HepG2 (cell line): ENCODE data around the gene NPBWR2. TPM values are rescaled to one million over a fixed set of nuclear protein-coding genes. Genes with fewer than 3 reads are reported as not detected.
A peak's percentile ranks its signal among the peaks of the same experiment; 100 is the strongest.

Experiments
- ARHGAP35 ChIP-seq: sonication (generic); formaldehyde crosslinking; IDR thresholded peaks from 2 replicates; pipeline ENCODE4 v1.9.0; 2022; ENCODE audit warnings: mild to moderate bottlenecking, inconsistent platforms, moderate library complexity, missing genetic modification reagents, borderline replicate concordance
- CBFB ChIP-seq: sonication (generic); formaldehyde crosslinking; IDR thresholded peaks from 2 replicates; pipeline ENCODE4 v1.4.0; 2020; ENCODE audit warnings: missing genetic modification reagents
- HNF4A ChIP-seq: sonication (generic); formaldehyde crosslinking; IDR thresholded peaks from 2 replicates; pipeline ENCODE4 v1.4.0; 2020; ENCODE audit warnings: missing genetic modification reagents
- HNRNPUL1 ChIP-seq: fragments of 200-400 bp; formaldehyde crosslinking; IDR thresholded peaks from 2 replicates; pipeline ENCODE4 v1.6.1; 2017; ENCODE audit warnings: low read depth, mild to moderate bottlenecking, low read length, moderate library complexity
- ISX ChIP-seq: sonication (generic); formaldehyde crosslinking; conservative IDR thresholded peaks from 2 replicates; pipeline ENCODE4 v1.5.0; 2020; ENCODE audit warnings: missing genetic modification reagents
- KLF15 ChIP-seq: sonication (generic); formaldehyde crosslinking; IDR thresholded peaks from 2 replicates; pipeline ENCODE4 v1.8.1; 2023; ENCODE audit warnings: borderline replicate concordance, mild to moderate bottlenecking, inconsistent platforms, missing genetic modification reagents, mixed read lengths
- NKX3-1 ChIP-seq: sonication (generic); formaldehyde crosslinking; IDR thresholded peaks from 2 replicates; pipeline ENCODE4 v1.5.0; 2020; ENCODE audit warnings: missing genetic modification reagents
- NR1H2 ChIP-seq: sonication (generic); formaldehyde crosslinking; IDR thresholded peaks from 2 replicates; pipeline ENCODE4 v1.8.1; 2022; ENCODE audit warnings: low read depth, missing genetic modification reagents, borderline replicate concordance
- NRL ChIP-seq: sonication (generic); formaldehyde crosslinking; IDR thresholded peaks from 2 replicates; pipeline ENCODE4 v1.5.0; 2020; ENCODE audit warnings: missing genetic modification reagents, mild to moderate bottlenecking, moderate library complexity, borderline replicate concordance
- PHF21A ChIP-seq: sonication (generic); formaldehyde crosslinking; IDR thresholded peaks from 2 replicates; pipeline ENCODE4 v1.5.0; 2020; ENCODE audit warnings: mild to moderate bottlenecking, missing genetic modification reagents
- SMARCE1 ChIP-seq: fragments of 450-650 bp; IDR thresholded peaks from 2 replicates; pipeline ENCODE4 v1.6.1; 2017; ENCODE audit warnings: borderline replicate concordance
- TRIM22 ChIP-seq: fragments of 450-650 bp; IDR thresholded peaks from 2 replicates; pipeline ENCODE4 v1.6.1; 2017
- ZBTB37 ChIP-seq: sonication (generic); formaldehyde crosslinking; IDR thresholded peaks from 2 replicates; pipeline ENCODE4 v1.4.0; 2020; ENCODE audit warnings: mild to moderate bottlenecking, missing genetic modification reagents
- ZFY ChIP-seq: sonication (generic); formaldehyde crosslinking; IDR thresholded peaks from 2 replicates; pipeline ENCODE4 v1.4.0; 2020; ENCODE audit warnings: missing genetic modification reagents
- ZKSCAN8 ChIP-seq: IDR thresholded peaks from 2 replicates; pipeline ENCODE4 v1.6.1; 2016; ENCODE audit warnings: borderline replicate concordance, missing genetic modification reagents, missing compliant biosample characterization
- ZNF337 ChIP-seq: sonication (generic); formaldehyde crosslinking; IDR thresholded peaks from 2 replicates; pipeline ENCODE4 v1.5.1; 2020; ENCODE audit warnings: missing genetic modification reagents, low read depth, mild to moderate bottlenecking, borderline replicate concordance
- ZNF512B ChIP-seq: sonication (generic); formaldehyde crosslinking; IDR thresholded peaks from 2 replicates; pipeline ENCODE4 v1.5.1; 2020; ENCODE audit warnings: missing genetic modification reagents, mild to moderate bottlenecking, borderline replicate concordance
- ZNF562 ChIP-seq: sonication (generic); formaldehyde crosslinking; IDR thresholded peaks from 2 replicates; pipeline ENCODE4 v1.8.0; 2022; ENCODE audit warnings: missing genetic modification reagents, borderline replicate concordance
- ZNF563 ChIP-seq: sonication (generic); formaldehyde crosslinking; IDR thresholded peaks from 2 replicates; pipeline ENCODE4 v1.8.0; 2022; ENCODE audit warnings: mild to moderate bottlenecking, moderate library complexity, missing genetic modification reagents
- ZNF597 ChIP-seq: sonication (generic); formaldehyde crosslinking; IDR thresholded peaks from 2 replicates; pipeline ENCODE4 v1.5.0; 2020; ENCODE audit warnings: missing genetic modification reagents
- ZNF713 ChIP-seq: sonication (generic); formaldehyde crosslinking; IDR thresholded peaks from 2 replicates; pipeline ENCODE4 v1.4.0; 2020; ENCODE audit warnings: mild to moderate bottlenecking, missing genetic modification reagents
- ZSCAN5A ChIP-seq: sonication (generic); formaldehyde crosslinking; IDR thresholded peaks from 2 replicates; pipeline ENCODE4 v1.8.0; 2022; ENCODE audit warnings: mild to moderate bottlenecking, missing genetic modification reagents, borderline replicate concordance
- polyA plus RNA-seq, 8 experiments: library from polyadenylated mRNA; depleted of rRNA in 3 of 8; stranded (reverse) in 7 of 8; unstranded in 1 of 8; fragments of >200 nt; fragmentation: Illumina TruSeq in 4 of 8; extraction: Trizol in 4 of 8; gene quantifications; 2 replicates each; pipeline versions ENCODE4 v1.2.1 to v1.2.3, GENCODE V29; 2011 to 2016; ENCODE audit warnings: low read depth in 4 of 8, missing spikeins in 1 of 8, mixed read lengths in 1 of 8; ENCODE audit not compliant: insufficient read depth in 1 of 8
- total RNA-seq, 5 experiments: library from RNA; depleted of rRNA; stranded (reverse); fragments of >200 nt; fragmentation: Illumina TruSeq; extraction: Trizol; gene quantifications; 2 replicates each; pipeline ENCODE4 v1.2.3, GENCODE V29; 2016; ENCODE audit warnings: low read depth in 1 of 5

The NPBWR2 gene
- total and polyA plus RNA-seq, 2 of the 13 experiments (the other 11 are each of a cell fraction or from before 2014, with no cell fraction given): not detected

GRCh38 chr20:64055893-64056638 lies 51.3 kb downstream of the NPBWR2 start (continued):
- TF ChIP-seq ZSCAN5A (CRISPR knock-in tag) (no peak), NKX3-1 (CRISPR knock-in tag) (no peak), ZNF713 (CRISPR knock-in tag) (0 out of 2 replicates have a peak, but pooled peaks have one; percentile 26), HNRNPUL1 (no peak), CBFB (CRISPR knock-in tag) (peak; percentile 82), NRL (CRISPR knock-in tag) (no peak), ARHGAP35 (peak; percentile 60), NR1H2 (no peak), KLF15 (CRISPR knock-in tag) (peak; percentile 54; the same call in 1 of the 2 replicates), ZBTB37 (CRISPR knock-in tag) (peak; percentile 80), PHF21A (CRISPR knock-in tag) (no peak), TRIM22 (no peak), ZNF337 (CRISPR knock-in tag) (no peak), ISX (CRISPR knock-in tag) (peak; percentile 81; the same call in 1 of the 2 replicates), ZNF512B (CRISPR knock-in tag) (no peak), ZNF562 (no peak), ZFY (CRISPR knock-in tag) (peak; percentile 76), HNF4A (CRISPR knock-in tag) (peak; percentile 32; the same call in 1 of the 2 replicates), ZKSCAN8 (peak; percentile 73), SMARCE1 (no peak), ZNF597 (CRISPR knock-in tag) (no peak), ZNF563 (CRISPR knock-in tag) (no peak)
